Heart left ventricle (tissue), 16 donors: ENCODE measurements around the gene RNF114. TPM values are rescaled to one million over a fixed set of nuclear protein-coding genes. Genes with fewer than 3 reads are reported as not detected.
"Not testable (repeated sequence)": the region's sequence is repeated elsewhere in the genome, so short reads cannot be mapped to it uniquely, and the experiment has no call there.

ENCODE experiments used
- ATAC-seq, 4 donors: fragments of 200-7000 bp; cut with Tn5 transposase; one replicate each; pipeline ENCODE4 v1.9.1; 2020 to 2022; ENCODE audit warnings: moderate library complexity in 4 of 4, mild to moderate bottlenecking in 3 of 4, moderate number of reproducible peaks in 1 of 4
- DNase-seq, 5 donors: peaks; one replicate each; pipeline ENCODE4 v3.0.0-alpha.2; 2020
- H3K27ac ChIP-seq, 12 donors: fragments of 200-600 bp; sonication (generic) in 4 of 12; one replicate each; pipeline versions ENCODE4 v1.5.0 to v1.8.0; 2016 to 2022; ENCODE audit warnings: mild to moderate bottlenecking in 2 of 12
- H3K27me3 ChIP-seq, 9 donors: fragments of 200-600 bp; sonication (generic) in 2 of 9; one replicate each; pipeline versions ENCODE4 v1.5.1 to v1.8.0; 2016 to 2022; ENCODE audit warnings: mild to moderate bottlenecking in 3 of 9
- H3K36me3 ChIP-seq, 9 donors: fragments of 200-600 bp; sonication (generic) in 2 of 9; one replicate each; pipeline versions ENCODE4 v1.5.0 to v1.8.0; 2018 to 2022; ENCODE audit warnings: mild to moderate bottlenecking in 2 of 9
- H3K4me1 ChIP-seq, 12 donors: fragments of 200-600 bp; sonication (generic) in 4 of 12; one replicate each; pipeline versions ENCODE4 v1.5.0 to v1.8.0; 2016 to 2022; ENCODE audit warnings: mild to moderate bottlenecking in 3 of 12
- H3K4me3 ChIP-seq, 12 donors: fragments of 200-600 bp; sonication (generic) in 4 of 12; one replicate each; pipeline versions ENCODE4 v1.5.0 to v1.8.0; 2017 to 2022; ENCODE audit warnings: mild to moderate bottlenecking in 9 of 12, moderate library complexity in 4 of 12
- H3K9me3 ChIP-seq, 12 donors: fragments of 200-600 bp; sonication (generic) in 4 of 12; one replicate each; pipeline versions ENCODE4 v1.5.0 to v1.8.0; 2016 to 2022; ENCODE audit warnings: mild to moderate bottlenecking in 1 of 12
- CTCF ChIP-seq, 12 donors: fragments of 200-600 bp; sonication (generic) in 4 of 12; IDR thresholded peaks; one replicate each; pipeline versions ENCODE4 v1.5.0 to v1.8.0; 2018 to 2022; ENCODE audit warnings: antibody characterized with exemption in 12 of 12, mild to moderate bottlenecking in 5 of 12
- POLR2A ChIP-seq, 2 donors: fragments of 450-650 bp; IDR thresholded peaks; one replicate each; pipeline ENCODE4 v1.6.1; 2017; ENCODE audit warnings: antibody characterized with exemption in 2 of 2, mild to moderate bottlenecking in 2 of 2, moderate library complexity in 2 of 2
- WGBS, 4 donors: extraction: QIAGEN DNeasy Blood & Tissue Kit in 2 of 4; methylation state at CpG; one replicate each; pipeline versions ENCODE4 v1.1.5 to v1.1.7; 2013 to 2018; 5-methylcytosine and 5-hydroxymethylcytosine counted together
- intact Hi-C, 10 donors: fragments of 100-400 bp; cut with DNase I; formaldehyde crosslinking; loops; one replicate each; pipeline versions ENCODE4 v1.11.1 to v1.14.2; 2022
- polyA plus RNA-seq, 2 donors: library from polyadenylated mRNA; stranded (reverse); fragments of 200-250 nt; gene quantifications; one replicate each; pipeline ENCODE4 v1.2.3, GENCODE V29; 2013
- total RNA-seq, 9 donors: library from RNA; depleted of rRNA in 2 of 9; stranded (reverse); fragments of >200 nt in 2 of 9; fragmentation: NEBNext Ultra II Directional in 3 of 9; extraction: Animal tissue kit (Norgen Biotek cat#: 25700) in 3 of 9; gene quantifications; one replicate each; pipeline versions ENCODE4 v1.1.0 to v1.2.4, GENCODE V29; 2016 to 2023
- donor health status: ischemic (EF 13 %, LVEDD 7.1; RV severe dilation, severe dysfunction).
- donor health status: healthy with polysubstance abuse.
- donor health status: DM: no; HTN: yes; CAD: no.
- donor health status: DM: no; HTN: no; CAD: no.
- donor health status: ischemic (EF 25% LVEDD 6.9; RV normal size, moderate dysfunction).
- donor health status: ischemic (EF 25% LVEDD 5.7; RV mildly dilated, moderate dysfunction).
- donor health status: healthy.
- donor health status: DM: yes; HTN: yes; CAD: no.
- donor health status: ischemic (EF 35%, LVEDD 5.7; RV mildly dilated, moderate dysfunction).
- donor health status: nonischemic (EF 11% LVEDD 7.7; RV severe dilation, severe dysfunction).
- donor health status: DM: yes; HTN: yes; CAD: no.
- donor health status: PGD.
- donor health status: ischemic (EF 29% LVEDD 5.4; RV normal size, mild dysfunction).
- donor health status: nonischemic (EF 23%, LVEDD 6.1; RV moderate dilation, normal function).

The RNF114 gene
- total and polyA plus RNA-seq, 11 donors: 36.5 to 128 (median 50.0) TPM

GRCh38 chr20:49989234-49990065 is 53.3 kb downstream of the RNF114 start:
- Histone ChIP-seq H3K27me3 (no peaks in the 10 kb centered on the region), H3K9me3 (no peaks in the 10 kb centered on the region), H3K27ac (peak overlapping the region; percentile 33 to 88 (median 76)), H3K4me1 (peaks cover 4 to 82% (median 39%) of the 10 kb centered on the region in 12 donors), H3K36me3 (peaks cover 0 to 9% (median 0%) of the 10 kb centered on the region in 9 donors), H3K4me3 (peak overlapping the region in 4 of 12 donors; percentile 1 to 32 (median 4))
- intact Hi-C loops: loop anchor here in 2 of 10 donors (5.0 to 10.0 kb wide), 2 partner anchors 58 to 475 kb away; no protein-coding TSS in a partner anchor
- no peak for TF ChIP-seq CTCF (IDR thresholded peaks at IDR 0.05)
- TF ChIP-seq POLR2A (IDR thresholded peaks at IDR 0.05): no peak
- 44 to 52% (median 47%) methylated on average over 21 to 22 of the region's 22 CpGs for WGBS, 4 donors
- DNase-seq (peak; percentile 75 to 83 (median 78)), ATAC-seq (peak; percentile 55 to 84 (median 64))

- 56 to 65% (median 59%) methylated on average over 9 of the region's 9 CpGs for WGBS, 4 donors
- no peak for ATAC-seq
These were observed 54.1 kb downstream of the RNF114 start for GRCh38 chr20:49990271-49990720.

GRCh38 chr20:49993301-49993751 is 57.1 kb downstream of the RNF114 start:
- no peaks in the 10 kb centered on the region for H3K27me3 ChIP-seq
- H3K4me1 ChIP-seq: peaks cover 4 to 45% (median 21%) of the 10 kb centered on the region in 12 donors
- H3K9me3 ChIP-seq: no peaks in the 10 kb centered on the region
- DNase-seq: no peak
- intact Hi-C loops: loop anchor here in 1 of 10 donors (5.0 kb wide), 1 partner anchor 54 kb away; no protein-coding TSS in a partner anchor
- H3K36me3 ChIP-seq: peaks cover 0 to 3% (median 0%) of the 10 kb centered on the region in 9 donors
- no peak overlapping the region for H3K4me3 ChIP-seq
- 61 to 81% (median 75%) methylated on average over 6 of the region's 6 CpGs for WGBS, 4 donors
- H3K27ac ChIP-seq: peak overlapping the region in 3 of 12 donors; percentile 43 to 52 (median 51)
- no peak for TF ChIP-seq POLR2A (IDR thresholded peaks at IDR 0.05)
- no peak for TF ChIP-seq CTCF (IDR thresholded peaks at IDR 0.05)
- no peak for ATAC-seq

More at GRCh38 chr20:49990271-49990720, 54.1 kb downstream of the RNF114 start:
- intact Hi-C loops: loop anchor here in 1 of 10 donors (5.0 kb wide), 1 partner anchor 57 kb away; no protein-coding TSS in a partner anchor
- Histone ChIP-seq H3K27me3 (no peaks in the 10 kb centered on the region), H3K27ac (peak overlapping the region in 11 of 12 donors; percentile 55 to 88 (median 78)), H3K4me3 (no peak overlapping the region), H3K4me1 (peaks cover 4 to 75% (median 33%) of the 10 kb centered on the region in 12 donors), H3K36me3 (peaks cover 0 to 8% (median 0%) of the 10 kb centered on the region in 9 donors), H3K9me3 (no peaks in the 10 kb centered on the region)
- TF ChIP-seq CTCF (IDR thresholded peaks at IDR 0.05) (no peak), POLR2A (IDR thresholded peaks at IDR 0.05) (no peak)
- no peak for DNase-seq

- DNase-seq: no peak
These were observed 59.4 kb downstream of the RNF114 start for GRCh38 chr20:49995586-49995985.

GRCh38 chr20:49998478-49999188 is 62.4 kb downstream of the RNF114 start:
- H3K9me3 ChIP-seq, H3K36me3 ChIP-seq, ATAC-seq, DNase-seq, intact Hi-C loops, H3K27ac ChIP-seq, H3K4me3 ChIP-seq, H3K27me3 ChIP-seq: not testable (repeated sequence)
- WGBS, 4 donors: 91 to 94% (median 93%) methylated on average over 14 to 15 of the region's 15 CpGs
- peaks cover 0 to 18% (median 5%) of the 10 kb centered on the region in 12 donors for H3K4me1 ChIP-seq

More at GRCh38 chr20:49995586-49995985, 59.4 kb downstream of the RNF114 start:
- H3K27ac ChIP-seq: no peak overlapping the region
- H3K9me3 ChIP-seq: no peaks in the 10 kb centered on the region
- peaks cover 0 to 22% (median 0%) of the 10 kb centered on the region in 12 donors for H3K4me1 ChIP-seq
- ATAC-seq: no peak
- H3K27me3 ChIP-seq: no peaks in the 10 kb centered on the region
- intact Hi-C loops: no loop called here
- no peak for TF ChIP-seq CTCF (IDR thresholded peaks at IDR 0.05)
- no peak for TF ChIP-seq POLR2A (IDR thresholded peaks at IDR 0.05)
- H3K36me3 ChIP-seq: no peaks in the 10 kb centered on the region
- H3K4me3 ChIP-seq: no peak overlapping the region
- WGBS, 4 donors: 95 to 100% (median 99%) methylated on average over 3 of the region's 3 CpGs
